Measurements from ENCODE around the gene BRAP.
"Not testable (repeated sequence)": the region's sequence is repeated elsewhere in the genome, so short reads cannot be mapped to it uniquely, and the experiment has no call there.

BRAP gene

DNA sequence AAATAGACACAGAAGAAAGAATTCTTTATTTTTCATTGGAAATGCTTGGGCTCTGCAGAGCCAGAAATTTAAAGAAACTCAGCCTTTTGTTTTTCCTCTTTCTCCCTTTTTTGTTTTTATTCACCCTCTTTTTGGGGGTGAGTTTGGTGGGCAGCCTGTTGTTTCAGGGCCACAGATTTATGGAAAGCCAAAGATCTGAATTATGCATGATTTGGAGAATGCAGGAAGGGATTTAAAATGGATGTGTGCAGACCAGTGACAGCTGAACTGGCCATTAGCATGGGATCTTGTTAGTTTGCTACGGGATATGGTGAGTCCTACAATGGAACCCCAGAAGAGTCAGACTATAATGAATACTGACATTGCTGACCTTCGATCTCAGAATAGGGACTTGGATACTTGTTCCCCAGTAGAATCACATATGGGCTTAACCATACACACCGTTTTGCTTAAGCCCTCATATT lies 79.0 kb downstream of the BRAP start:
- DNase-seq, result no peak

GRCh38 chr12:111605911-111606766 lies 79.6 kb downstream of the BRAP start:
- DNase-seq, result no peak

DNA sequence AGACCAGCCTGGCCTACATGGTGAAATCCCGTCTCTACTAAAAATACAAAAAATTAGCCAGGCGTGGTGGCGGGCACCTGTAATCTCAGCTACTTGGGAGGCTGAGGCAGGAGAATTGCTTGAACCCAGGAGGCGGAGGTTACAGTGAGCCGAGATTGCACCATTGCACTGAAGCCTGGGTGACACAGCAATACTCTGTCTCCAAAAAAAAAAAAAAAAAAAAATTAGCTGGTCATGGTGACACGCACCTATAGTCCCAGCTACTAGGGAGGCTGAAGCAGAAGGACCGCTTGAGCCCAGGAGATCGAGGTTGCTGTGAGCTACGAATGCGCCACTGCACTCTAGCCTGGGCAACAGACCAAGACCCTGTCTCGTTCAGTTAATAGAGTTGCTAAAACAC lies 82.9 kb downstream of the BRAP start:
- not testable (repeated sequence) for DNase-seq

GRCh38 chr12:111602348-111602747 lies 83.4 kb downstream of the BRAP start:
- no peak for DNase-seq

GRCh38 chr12:111600986-111601385 lies 84.8 kb downstream of the BRAP start:
- not testable (repeated sequence) for DNase-seq

DNA sequence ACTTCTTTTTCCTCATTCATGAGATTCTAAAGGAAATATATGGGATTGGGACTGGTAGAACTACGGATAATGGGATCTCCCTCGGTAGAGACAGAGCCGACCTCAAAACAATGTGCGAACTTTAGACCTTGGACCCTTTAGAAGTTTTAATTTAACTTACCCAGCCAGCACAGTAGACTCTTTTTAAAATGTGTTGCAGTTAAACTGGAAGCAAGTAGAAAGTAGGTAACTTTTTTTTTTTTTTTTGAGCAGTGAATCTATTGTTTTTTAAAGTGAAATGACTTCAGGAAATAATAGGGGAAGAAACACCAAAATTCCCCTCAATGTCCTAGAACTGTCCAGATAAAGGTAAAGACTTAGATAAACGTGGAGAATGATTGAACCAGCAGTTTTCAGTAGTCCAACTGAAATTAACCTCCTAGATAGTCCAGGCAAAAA lies 85.5 kb downstream of the BRAP start:
- DNase-seq, result no peak

GRCh38 chr12:111599453-111600204 lies 86.1 kb downstream of the BRAP start:
- DNase-seq, result peak; percentile 93

GRCh38 chr12:111598637-111599452 lies 86.9 kb downstream of the BRAP start, which contains the start of gene ATXN2:
Gene ATXN2 (minus strand): TSS chr12:111599315. CDS start chr12:111599034, 281 bp downstream.
- peak; percentile 67 for DNase-seq

GRCh38 chr12:111597831-111598636 lies 87.7 kb downstream of the BRAP start:
- peak; percentile 31 for DNase-seq

DNA sequence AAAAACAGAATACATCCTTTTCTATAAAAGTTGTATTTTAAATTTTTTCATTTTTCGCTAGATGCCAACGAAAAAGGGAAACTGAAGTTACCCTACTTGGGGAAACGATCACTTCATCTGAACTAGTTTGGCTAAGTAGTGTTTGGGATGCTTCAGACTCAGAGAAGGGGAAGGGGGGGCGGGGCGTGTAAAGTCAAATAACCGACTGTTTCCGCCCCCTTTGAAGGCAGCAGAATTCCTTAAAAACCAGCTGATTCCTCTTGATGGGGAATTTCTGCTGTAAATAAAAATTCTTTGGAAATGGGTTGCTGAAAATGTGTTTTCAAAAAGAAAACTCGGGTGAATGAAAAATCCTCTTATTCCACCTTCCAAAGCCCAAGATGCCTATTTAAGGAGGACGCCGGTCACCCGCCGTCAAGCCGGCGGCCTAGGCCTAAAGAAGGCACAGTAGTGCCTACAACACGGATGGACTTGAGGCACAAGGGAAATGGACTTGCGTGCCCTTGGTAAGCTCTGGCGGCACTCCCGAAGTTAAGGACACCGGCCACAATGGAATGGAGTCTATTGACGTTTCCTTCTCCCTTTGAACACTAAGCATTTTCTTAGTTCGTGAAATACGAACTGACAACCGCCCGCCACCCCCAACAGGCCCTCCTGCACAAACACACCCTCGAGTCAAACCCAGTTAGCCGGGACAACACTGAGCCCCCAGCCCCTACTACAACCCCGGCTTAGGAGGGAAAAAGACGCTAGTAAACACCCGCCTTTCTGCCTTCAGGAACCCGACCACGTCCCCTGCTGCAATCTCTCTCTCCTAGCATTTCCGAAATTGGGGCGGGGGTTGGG lies 88.5 kb downstream of the BRAP start:
- peak; percentile 21 for DNase-seq

GRCh38 chr12:111595341-111595835 lies 90.4 kb downstream of the BRAP start:
- not testable (repeated sequence) for DNase-seq
